Bronchial epithelial cell (primary cell): ENCODE measurements around the gene DPF1. TPM values are rescaled to one million over a fixed set of nuclear protein-coding genes. Genes with fewer than 3 reads are reported as not detected.
"Not testable (repeated sequence)": the region's sequence is repeated elsewhere in the genome, so short reads cannot be mapped to it uniquely, and the experiment has no call there.

Experiments used
- DNase-seq: peaks from one replicate; pipeline ENCODE4 v3.0.0-alpha.2; 2010; ENCODE audit warnings: low read depth
- FAIRE-seq: peaks from 2 replicates; lab custom pipeline; 2011; peaks lifted over from hg19 to GRCh38; lab: Jason Lieb, UNC
- H3K27me3 ChIP-seq: 2 replicates; pipeline ENCODE4 v1.5.1; 2011; ENCODE audit warnings: low read length; ENCODE audit not compliant: control insufficient read depth, insufficient read depth
- H3K36me3 ChIP-seq: 2 replicates; pipeline ENCODE4 v1.5.1; 2011; ENCODE audit warnings: low read length; ENCODE audit not compliant: control insufficient read depth, insufficient read depth
- H3K4me3 ChIP-seq: 2 replicates; pipeline ENCODE4 v1.5.1; 2011; ENCODE audit warnings: mild to moderate bottlenecking, low read depth, low read length, control low read depth
- CTCF ChIP-seq: IDR thresholded peaks from 2 replicates; pipeline ENCODE4 v1.5.1; 2011; ENCODE audit warnings: mild to moderate bottlenecking, moderate library complexity, low read length, control low read depth, inconsistent platforms; ENCODE audit not compliant: insufficient read depth, severe bottlenecking
- total RNA-seq: library from RNA; depleted of rRNA; stranded (reverse); fragments of >200 nt; gene quantifications from 2 replicates; pipeline ENCODE4 v1.2.1, GENCODE V29; 2014

Gene DPF1
- total RNA-seq, 1 donor from 2014 or later, result not detected

- DNase-seq, result no peak
- FAIRE-seq, result no peak
- no peak overlapping the region for H3K4me3 ChIP-seq
- no peak for TF ChIP-seq CTCF
- H3K36me3 ChIP-seq, result no peaks in the 10 kb centered on the region
- H3K27me3 ChIP-seq, result peaks cover 3% of the 10 kb centered on the region
These were observed 3.4 kb upstream of the DPF1 start for GRCh38 chr19:38227287-38228004.

DNA sequence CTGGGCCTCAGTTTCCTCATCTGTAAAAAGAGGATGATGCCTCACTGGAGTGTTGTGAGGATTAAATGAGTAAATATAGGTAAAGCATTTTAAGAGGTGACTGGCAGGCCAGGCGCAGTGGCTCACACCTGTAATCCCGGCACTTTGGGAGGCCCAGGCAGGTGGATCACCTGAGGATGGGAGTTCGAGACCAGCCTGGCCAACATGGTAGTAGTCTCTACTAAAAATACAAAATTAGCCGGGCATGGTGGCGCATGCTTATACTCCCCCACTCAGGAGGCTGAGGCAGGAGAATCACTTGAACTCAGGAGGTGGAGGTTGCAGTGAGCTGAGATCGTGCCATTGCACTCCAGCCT is 819 bp upstream of the DPF1 start:
- DNase-seq, H3K36me3 ChIP-seq, FAIRE-seq, H3K27me3 ChIP-seq, H3K4me3 ChIP-seq: not testable (repeated sequence)

GRCh38 chr19:38223617-38224013 is 407 bp downstream of the DPF1 start:
- TF ChIP-seq CTCF, result no peak
- DNase-seq, result no peak
- FAIRE-seq, result no peak
- Histone ChIP-seq H3K36me3 (no peaks in the 10 kb centered on the region), H3K27me3 (peaks cover under 1% of the 10 kb centered on the region), H3K4me3 (peak overlapping the region; percentile 45)

GRCh38 chr19:38223119-38223523 is 901 bp downstream of the DPF1 start:
- TF ChIP-seq CTCF, result no peak
- no peaks in the 10 kb centered on the region for H3K27me3 ChIP-seq
- DNase-seq (no peak), FAIRE-seq (peak; percentile 60)
- no peaks in the 10 kb centered on the region for H3K36me3 ChIP-seq
- H3K4me3 ChIP-seq, result no peak overlapping the region

DNA sequence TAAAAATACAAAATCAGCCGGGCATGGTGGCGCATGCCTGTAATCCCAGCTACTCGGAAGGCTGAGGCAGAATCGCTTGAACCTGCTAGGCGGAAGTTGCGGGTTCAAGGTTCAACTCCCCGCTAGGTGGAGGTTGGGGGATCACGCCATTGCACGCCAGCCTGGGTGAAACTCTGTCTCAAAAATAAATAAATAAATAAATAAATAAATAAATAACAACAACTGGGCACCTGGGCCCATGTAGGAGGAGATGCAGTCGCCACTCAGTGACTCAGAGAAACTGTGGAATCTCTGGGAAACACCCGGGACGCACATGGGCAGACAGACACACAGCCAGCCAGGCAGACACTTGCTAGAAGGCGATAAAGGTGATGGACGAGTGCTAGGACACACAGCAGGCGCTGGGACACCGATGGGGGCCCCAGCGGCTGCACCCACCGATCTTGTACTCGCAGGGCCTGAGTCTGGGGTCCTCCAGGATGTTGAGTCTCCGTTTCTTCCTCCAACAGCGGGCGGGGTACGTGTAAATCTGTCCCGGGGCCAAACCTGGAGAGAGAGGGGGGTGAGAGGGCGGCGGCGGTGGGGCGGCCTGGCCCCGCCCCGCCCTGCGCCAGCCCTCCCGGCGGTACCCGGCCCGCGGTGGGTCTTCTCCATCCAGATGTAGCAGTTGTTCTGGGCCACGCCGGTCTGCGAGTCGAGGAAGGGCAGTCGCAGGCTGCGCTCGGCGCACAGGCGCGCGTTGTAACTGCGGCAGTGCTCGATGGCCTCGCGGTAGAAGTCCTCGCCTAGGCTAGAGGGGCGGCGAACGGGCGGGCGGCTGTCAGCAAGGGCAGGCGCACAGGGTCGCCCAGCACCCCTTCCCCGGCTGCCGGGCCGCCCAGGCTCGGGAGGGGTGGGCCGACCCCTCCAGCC is 1.8 kb downstream of the DPF1 start:
- no peak for TF ChIP-seq CTCF
- Histone ChIP-seq H3K27me3 (no peaks in the 10 kb centered on the region), H3K36me3 (no peaks in the 10 kb centered on the region), H3K4me3 (no peak overlapping the region)
- no peak for FAIRE-seq
- DNase-seq, result no peak

- Histone ChIP-seq H3K36me3 (no peaks in the 10 kb centered on the region), H3K4me3 (no peak overlapping the region), H3K27me3 (no peaks in the 10 kb centered on the region)
- no peak for FAIRE-seq
- TF ChIP-seq CTCF, result no peak
- DNase-seq, result no peak
These were observed 2.6 kb downstream of the DPF1 start for GRCh38 chr19:38221421-38221820.
